GM12872 (cell line): ENCODE measurements around the gene DNAAF5.

ENCODE experiments used
- CTCF ChIP-seq: IDR thresholded peaks from 3 replicates; pipeline ENCODE4 v1.5.1; 2011; ENCODE audit warnings: low read depth, mild to moderate bottlenecking, low read length, moderate library complexity; ENCODE audit not compliant: insufficient read depth

Gene DNAAF5

GRCh38 chr7:762885-763284 is 36.4 kb downstream of the DNAAF5 start:
- TF ChIP-seq CTCF, result no peak

GRCh38 chr7:763762-764161 is 37.3 kb downstream of the DNAAF5 start:
- TF ChIP-seq CTCF, result no peak

- TF ChIP-seq CTCF, result no peak
Measured at GRCh38 chr7:765383-765782, 38.9 kb downstream of the DNAAF5 start.

- no peak for TF ChIP-seq CTCF
Measured at GRCh38 chr7:767580-767940, 41.1 kb downstream of the DNAAF5 start.

GRCh38 chr7:767941-768731 is 41.6 kb downstream of the DNAAF5 start:
- TF ChIP-seq CTCF, result no peak

GRCh38 chr7:768881-769504 is 42.5 kb downstream of the DNAAF5 start:
- TF ChIP-seq CTCF, result no peak

GRCh38 chr7:770336-770735 is 43.8 kb downstream of the DNAAF5 start:
- TF ChIP-seq CTCF, result no peak
